HT1080 (cell line): ENCODE results near the gene ISM1. TPM values are rescaled to one million over a fixed set of nuclear protein-coding genes. Genes with fewer than 3 reads are reported as not detected.

Experiments
- DNase-seq: peaks from one replicate; pipeline ENCODE4 v3.0.0-alpha.2; 2015; ENCODE audit warnings: low read depth
- polyA plus RNA-seq, 2 experiments: library from polyadenylated mRNA; depleted of rRNA; stranded (reverse); fragments of >200 nt; gene quantifications; 2 replicates each; pipeline ENCODE4 v1.2.3, GENCODE V29; 2015
- total RNA-seq: library from RNA; depleted of rRNA; stranded (reverse); fragments of >200 nt; shearing (Covaris generic); gene quantifications from 2 replicates; pipeline ENCODE4 v1.2.3, GENCODE V29; 2014; rRNA removed

Gene ISM1
- 1.0 and 2.6 TPM in 2 replicates for total RNA-seq
- 1.5 and 2.2 TPM in 2 replicates for polyA plus RNA-seq (2015; cell fraction: cytosol; rRNA removed)
- polyA plus RNA-seq (2015; cell fraction: nucleus; rRNA removed): 1.5 and 1.6 TPM in 2 replicates

DNA sequence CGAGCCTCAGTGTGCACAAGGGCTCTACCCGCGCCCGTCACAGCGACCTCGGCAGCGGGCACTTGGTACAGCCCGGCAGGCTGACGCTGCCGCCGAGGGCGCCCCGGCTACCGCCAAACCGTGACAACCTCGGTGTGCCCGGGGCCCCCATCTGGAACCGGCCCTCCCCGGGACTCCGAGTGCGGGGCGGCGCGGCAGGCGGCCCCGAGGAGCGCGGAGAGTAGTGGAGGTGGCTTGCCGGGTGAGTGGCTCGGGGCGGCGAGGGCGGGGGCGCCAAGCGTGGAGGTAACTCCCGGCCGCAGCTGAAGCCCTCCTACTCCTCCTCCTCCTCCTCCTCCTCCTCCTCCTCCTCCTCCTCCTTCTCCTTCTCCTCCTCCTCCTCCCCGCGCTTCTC, at the start of gene ISM1:
Gene ISM1 (plus strand): TSS at position 371 of the 394 bp plus-strand sequence. CDS start 503 bp downstream, outside the sequence.
- peak; percentile 36 for DNase-seq

DNA sequence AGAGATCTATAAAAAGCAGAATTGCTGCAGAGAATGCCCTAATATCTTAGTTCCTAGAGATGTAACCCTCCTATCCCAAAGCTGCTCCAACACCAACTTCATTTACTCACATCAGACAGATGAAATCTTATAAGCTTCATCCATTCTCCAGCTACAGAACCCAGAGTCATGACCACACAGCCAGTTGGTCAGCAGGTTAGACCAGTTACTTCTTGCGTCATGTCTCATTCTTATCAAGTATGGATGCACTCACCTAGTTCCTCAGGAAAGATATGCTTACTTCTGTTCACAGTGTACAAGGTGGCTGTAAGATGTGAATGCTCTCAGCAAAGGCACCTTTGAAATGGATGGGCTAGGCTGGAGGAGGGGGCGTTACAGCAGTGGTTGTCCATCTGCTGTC, 47.9 kb upstream of the ISM1 start:
- DNase-seq: no peak

DNA sequence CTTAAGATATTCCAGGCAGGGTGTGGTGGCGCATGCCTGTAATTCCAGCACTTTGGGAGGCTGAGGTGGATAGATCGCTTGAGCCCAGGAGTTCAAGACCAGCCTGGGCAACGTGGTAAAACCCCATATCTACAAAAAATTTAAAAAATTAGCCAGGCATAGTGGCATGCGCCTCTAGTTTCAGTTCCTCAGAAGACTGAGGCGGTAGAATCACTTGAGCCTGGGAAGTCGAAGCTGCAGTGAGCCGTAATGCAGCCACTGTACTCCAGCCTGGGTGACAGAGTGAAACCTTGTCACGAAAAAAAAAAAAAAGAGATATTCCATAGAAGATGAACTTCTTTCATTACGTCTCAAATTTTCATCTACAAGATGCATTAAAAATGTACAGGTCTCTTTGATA, 46.7 kb upstream of the ISM1 start:
- DNase-seq: no peak

DNA sequence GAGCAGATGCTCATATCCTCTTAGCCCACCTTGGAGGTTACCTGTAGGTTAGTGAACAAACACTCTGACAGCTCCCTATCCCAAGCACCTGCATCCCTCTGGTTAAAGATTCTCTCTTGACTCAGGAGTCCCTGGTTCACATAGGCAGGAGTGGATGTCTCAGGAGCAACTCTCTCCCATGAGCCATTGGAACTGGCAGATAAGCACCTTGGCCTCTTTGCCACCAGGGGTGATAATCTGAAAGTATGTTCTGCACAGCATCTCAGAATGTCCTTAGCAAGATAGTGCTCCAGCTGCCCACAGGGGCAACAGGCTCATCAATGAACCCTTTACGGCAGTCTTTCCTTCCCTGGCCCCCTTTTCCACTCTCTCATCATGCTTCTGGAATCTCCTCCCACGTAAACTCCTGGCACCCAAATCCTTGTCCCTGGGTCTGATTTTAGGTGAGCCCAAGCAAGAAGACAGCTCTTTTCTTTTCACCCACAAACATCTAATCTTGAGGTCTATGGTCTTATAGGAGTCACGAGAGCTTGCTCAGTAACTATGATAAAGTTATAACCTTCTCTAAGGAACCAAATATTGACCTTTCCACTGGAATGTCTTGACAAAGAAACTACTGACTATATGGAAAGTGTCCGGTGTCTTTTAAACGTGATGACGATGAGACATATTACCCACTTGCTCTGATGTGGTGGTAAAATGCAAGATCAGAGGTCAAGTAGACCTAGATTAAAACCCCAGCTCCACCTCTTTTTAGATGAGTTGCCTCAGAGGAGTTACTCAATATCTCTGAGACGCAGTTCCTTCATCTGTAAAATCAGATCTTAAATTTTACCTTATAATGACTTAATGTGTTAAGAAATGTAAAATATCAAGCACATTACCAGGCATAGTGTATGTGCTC, 39.8 kb upstream of the ISM1 start:
- DNase-seq: no peak

DNA sequence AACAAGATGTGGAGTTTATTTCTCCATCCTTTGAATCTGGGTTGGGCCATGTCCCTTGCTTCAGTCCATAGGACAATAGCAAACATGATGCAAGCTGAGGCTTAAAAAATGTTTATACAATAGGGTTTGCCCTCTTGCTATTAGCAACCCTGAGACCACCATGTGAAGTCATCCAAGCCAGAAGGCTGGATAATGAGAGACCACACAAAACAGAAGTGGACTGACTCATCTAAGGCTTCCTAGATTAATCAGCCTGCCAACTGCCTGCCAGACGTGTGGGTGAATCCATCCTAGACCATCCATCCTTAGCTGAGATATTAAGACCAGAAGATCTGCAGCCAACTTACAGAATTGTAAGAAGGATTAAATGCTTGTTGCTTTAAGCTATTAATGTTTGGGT, 38.1 kb upstream of the ISM1 start:
- peak; percentile 66 for DNase-seq

DNA sequence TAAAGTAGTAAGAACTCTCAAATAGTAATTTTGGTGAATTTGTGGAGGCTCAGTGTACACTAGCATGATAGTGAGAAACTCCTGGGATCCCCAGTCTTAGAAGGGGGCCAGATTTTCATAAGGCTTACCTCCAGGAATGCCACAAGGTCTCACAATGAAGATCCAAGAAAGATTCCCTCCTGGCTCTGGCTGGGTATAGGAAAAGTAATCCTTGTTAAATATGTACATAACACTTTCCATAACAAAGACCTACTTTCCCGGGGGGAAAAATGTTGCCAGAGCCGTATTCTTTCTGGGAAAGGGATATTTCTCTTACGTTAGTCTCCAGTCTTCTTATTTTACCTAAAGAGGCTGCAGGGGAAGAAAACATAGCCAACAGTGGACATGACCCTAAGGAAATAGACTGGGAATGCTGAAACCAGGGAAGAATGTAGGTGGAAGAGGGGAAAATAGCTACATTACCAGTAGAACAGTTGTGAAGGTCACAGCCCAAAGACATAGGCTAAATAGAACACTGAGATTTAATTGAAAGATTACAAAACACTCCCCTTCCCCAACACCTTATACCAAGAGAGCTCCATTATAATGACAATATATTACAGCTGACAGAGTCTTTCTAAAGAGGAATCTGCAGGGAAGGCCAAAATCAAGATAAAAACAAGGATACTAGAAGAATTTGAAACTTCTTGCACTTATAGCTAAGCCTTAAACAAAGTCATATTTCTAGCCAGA, 34.9 kb upstream of the ISM1 start:
- no peak for DNase-seq

DNA sequence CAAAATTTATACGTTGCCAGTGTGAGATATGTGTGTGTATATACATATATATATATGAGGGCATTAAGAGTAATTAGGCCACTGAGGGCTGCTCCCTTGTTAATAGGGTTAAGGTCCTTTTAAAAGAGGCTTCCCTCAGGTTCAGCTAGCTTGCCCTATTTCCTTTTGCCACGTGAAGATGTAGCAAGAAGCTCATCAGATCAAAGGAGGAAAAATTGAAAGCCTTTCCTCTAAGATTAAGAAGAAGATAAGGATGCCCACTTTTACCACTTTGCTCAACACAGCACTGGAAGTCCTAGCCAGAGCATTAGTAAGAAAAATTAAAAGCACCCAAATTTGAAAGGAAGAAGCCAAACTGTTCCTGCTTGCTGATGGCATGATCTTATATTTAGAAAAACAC, 33.2 kb upstream of the ISM1 start:
- DNase-seq: no peak

DNA sequence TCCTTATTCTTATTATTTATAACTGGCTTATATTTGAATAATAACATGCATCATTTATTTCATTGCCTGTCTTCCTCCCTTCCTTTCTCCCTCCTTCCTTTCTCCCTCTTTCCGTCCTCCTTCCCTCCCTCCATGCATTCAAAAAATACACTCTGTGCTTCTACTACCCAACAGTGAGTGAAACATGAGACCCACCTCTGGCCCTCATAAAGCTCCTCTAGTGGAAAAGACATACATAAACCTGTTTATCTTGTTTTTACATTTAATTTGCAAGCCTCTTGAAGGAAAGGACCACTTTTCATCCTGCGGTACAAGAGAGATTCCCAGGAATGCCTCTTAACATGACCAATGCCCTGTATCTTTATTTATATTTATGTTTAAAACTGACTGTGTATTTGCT, 21.8 kb upstream of the ISM1 start:
- DNase-seq: no peak

DNA sequence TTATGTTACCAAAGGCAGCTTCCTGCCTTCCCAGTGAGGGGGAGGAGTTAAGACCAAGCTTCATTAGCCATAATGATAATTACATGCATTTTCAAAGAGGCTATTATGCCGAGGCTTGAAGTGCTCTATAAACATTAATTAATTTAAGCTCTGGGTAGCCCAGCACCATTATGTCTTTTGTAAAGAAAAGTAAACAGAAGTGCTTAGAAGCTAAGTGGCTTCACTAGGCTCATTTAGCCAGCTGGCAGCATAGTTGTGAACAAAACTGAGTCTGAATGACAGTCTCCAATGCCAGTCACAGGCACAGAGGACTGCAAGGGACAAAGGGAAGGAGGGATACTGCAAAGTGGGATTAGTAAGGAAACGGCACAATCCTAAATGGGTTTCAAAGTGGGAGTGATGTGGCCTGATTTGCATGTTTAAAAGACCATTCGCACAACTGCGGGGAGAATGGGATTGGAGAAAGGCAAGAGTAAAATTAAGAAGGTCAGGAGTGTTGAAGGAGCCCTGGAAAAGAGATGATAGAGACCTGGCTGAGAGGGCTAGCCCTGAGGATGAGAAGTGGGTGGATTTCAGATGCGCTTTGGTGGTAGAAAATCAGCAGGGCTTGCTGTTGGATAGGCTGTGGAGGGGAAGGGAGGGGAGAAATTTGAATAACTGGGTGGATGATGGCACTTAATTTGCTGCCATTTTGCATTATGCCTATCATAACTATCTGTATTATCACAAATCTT, 20.1 kb upstream of the ISM1 start:
- DNase-seq: no peak

DNA sequence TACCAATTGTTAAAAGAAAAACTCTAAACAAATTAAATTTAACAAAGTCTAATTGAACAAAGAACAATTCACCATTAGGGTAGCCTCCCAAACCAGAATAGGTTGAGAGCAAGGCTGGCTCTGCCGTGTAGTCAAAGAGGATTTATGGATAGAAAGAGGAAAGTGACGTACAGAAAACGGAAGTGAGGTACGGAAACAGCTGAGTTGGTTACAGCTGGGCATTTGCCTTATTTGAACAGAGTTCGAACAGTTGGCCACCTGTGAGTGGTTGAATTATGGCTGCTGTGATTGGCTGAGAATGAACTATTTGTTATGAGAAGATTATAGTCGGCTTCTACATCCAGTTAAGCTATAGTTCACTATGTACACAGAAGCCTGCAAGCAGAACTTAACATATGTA, 18.5 kb upstream of the ISM1 start:
- DNase-seq: no peak

DNA sequence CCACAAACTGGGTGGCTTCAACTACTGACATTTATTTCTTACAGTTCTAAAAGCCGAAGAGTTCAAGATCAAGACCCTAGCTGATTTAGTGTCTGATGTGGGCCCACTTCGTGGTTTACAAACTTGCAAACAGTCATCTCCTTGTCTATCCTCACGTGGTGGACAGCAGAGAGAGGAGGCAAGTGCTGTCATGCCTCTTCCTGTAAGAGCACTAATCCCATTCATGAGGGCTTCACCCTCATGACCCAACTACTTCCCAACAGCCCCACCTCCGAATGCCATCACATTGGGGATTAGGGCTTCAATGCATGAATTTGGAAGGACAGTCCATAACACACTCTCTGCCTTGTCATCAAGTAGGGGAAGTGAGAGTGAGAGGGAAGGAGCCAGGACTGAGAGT, 15.6 kb upstream of the ISM1 start:
- DNase-seq: no peak

DNA sequence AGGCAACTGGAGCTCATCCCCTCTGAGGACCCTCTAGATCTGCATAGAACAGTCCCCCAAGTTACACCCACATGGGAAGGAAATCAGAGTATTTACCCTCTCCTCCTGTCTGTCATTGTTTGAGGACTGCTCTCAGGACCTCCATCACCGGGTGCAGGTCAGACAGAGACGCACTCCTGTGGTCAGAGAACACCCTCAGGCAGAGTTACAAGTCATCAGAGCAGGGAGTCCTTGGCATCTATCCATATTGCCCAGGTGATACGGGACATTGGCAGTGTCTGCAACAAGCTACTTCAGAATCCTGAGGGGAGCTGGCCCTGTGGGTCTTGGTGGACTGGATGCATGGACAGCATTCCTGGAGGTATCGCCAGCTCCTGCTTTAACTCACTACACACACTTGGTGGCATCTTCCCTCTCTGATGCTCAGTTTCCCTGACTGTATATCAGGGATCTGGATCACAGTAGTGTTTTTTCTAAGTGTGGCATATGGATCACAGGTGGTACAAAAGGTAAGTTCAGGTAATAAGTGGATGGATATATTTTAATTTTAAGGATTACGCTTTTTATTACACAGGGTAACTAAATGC, 15.1 kb upstream of the ISM1 start:
- no peak for DNase-seq

DNA sequence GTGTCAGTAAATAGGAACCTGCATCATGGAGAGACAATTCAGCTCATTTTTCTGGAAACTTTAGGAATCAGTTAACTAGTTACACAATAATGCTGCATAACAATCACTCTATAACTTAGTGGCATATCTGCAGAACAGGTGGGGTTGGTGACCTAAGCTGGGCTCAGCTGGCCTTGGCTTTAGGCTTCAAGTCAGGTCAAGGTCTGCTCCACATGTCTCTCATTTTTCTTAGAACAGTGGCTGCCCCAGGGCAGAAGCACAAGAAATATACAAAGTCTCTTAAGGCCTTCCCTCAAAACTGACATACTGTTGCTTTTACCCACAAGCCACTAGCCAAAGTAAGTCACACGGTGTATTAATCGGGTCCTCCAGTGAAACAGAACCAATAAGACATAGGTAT, 14.1 kb upstream of the ISM1 start:
- DNase-seq: no peak

DNA sequence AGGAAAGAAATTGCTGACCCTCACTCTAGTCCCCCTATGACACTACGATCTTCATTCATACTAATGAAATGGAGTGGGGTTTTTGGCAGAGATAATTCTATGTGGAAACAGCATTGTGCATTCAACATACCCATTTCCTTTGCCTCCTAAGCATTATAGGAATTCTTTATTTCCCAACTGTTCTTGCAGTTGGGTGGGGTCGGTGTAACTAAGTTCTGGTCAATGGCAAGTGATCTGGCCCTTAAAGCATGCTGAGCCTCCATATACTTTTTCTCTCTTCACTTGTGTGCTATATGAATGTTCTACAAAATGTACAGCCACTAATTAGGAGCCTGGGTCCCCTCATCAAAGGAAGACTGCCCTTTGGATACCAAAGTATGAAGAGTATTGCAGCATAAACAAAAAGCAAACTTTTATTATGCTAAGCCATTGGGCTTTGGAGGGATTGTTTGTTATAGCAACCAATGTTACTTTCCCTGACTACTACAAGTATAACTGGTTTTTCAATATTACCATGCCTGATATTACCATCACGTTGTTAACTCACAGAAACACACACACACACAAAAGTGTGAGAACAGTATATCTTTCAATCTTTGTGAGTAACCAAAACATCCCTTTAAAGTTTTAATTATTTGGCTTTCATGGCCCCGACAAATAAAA, 9.0 kb upstream of the ISM1 start:
- DNase-seq: no peak

DNA sequence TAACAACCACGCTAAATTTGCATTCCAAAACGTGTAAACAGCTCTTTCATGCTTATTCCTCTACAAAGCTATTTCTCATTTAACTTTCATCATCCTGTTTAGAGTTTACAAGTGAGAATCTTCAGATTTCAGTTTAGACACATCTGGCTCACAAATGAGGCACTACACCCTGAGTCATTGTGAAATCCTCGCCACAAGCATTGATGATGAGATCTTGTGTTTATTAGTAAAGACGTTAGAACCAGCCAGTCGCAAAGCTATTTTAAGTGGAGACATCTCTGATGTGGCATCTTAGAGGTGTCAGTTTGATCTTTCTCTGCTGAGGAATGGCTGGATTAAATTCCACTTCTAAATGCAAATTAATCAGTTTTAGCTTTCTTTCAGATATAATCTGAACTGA, 8.3 kb upstream of the ISM1 start:
- DNase-seq: no peak

DNA sequence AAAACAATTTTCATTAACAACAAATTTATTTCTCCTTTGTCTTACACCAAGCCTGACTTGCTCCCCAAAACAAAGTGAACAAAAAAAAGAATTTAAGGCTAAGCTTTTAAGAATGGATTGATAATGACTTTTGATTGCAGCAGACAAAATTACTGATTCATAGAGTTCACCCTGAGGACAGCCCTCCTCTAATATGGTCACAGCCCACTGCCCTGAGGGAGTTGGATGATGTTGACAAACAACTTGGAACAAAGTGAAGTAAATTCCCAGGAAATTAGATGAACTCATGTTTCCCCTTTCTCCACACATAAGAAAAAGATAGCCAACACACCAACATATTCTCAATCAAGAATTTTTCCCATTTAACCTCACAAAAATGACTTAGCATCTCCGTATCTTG, 7.7 kb upstream of the ISM1 start:
- no peak for DNase-seq

DNA sequence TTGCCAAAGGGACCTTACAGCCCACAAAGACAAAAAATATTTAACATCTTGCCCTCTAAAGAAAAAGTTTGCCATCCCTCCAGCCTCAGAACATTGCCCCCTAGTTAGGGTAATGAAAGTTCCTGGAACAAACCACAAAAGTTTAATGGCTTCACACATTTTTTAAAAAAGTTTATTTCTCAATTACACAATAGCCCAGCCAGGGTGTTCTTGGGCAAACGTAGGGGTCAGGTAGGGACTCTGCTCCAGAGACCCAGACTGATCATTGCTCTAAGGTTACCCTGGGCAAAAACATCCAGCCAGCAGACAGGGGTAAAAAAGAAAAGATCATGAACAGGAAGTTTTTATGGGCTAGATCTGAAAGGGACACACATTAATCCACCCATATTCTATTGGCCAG, 4.5 kb upstream of the ISM1 start:
- no peak for DNase-seq

DNA sequence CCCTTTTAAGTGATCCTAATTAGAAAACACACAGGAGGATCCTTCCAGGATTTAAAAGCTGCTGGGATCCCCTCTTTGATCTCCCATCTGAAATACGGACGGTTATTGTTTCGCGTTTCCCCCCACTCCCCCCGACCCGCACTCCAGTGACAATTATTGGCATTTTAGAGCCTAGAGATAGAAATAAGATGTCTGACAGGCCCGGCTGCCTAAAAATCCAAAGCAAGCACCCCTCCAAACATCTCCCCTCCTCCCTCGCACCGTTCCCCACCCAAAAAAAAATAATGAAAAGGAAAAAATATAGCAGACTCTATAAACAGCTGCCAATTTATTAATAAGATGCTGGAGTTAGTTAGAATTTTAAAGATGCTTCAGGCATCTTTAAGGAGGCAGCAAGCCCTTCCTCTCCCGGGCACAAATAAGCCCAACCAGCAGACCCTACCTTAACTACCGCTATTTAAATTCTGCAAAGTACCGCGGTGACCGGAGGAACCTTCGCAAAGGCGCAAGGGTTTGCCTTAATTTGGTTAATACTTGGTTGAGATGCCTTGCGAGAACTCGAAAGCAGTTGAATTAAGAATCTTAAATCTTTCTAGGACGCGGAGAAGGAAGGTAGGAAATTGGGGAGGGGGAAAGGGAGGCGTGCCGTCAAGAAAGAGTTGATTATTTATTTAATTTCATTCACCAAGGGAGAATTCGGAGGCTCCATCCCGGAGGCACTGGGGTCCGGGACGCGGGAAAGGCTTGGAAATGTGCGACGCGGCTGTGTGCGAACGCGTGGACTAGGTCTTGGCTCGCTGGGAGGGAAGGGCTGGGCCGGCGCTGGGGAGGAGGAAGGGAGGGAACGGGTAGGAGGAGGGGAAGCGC, 1.5 kb upstream of the ISM1 start:
- DNase-seq: no peak

DNA sequence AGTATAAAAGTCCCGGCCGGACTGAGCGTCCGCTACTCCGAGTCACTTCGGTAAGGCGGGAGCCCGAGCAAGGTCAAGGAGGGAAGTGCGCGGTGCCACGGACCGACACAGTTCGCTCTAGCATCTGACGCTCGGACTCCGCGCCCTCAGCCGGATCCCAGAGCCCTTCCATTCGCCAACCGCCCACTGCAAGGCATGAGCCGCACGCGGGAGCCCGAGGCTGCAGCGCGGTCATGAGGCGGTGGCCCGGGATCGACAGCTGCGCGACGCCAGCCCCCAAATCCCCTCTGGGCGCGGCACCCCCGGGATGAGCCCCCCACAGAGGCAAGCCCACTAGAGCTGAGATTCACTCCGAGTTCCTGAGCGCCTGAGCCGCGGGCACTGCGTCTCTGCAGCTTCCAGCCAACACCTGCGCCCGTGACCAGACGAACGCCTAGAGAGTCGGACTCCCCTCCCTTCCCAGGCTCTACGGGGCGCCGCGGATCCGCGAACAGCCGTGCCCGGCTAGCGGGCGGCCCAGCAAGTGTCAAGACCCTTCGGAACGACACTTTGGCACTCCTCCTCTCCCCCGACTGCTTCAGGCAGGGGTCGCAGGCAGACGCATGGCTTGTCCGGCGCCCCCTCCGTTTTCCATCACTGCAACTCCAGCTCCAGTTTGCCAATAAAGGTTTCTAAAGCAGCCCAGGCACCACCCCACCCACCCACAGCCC, 725 bp upstream of the ISM1 start:
- DNase-seq: no peak
